HUES6 (cell line): ENCODE data around the gene NHEJ1.

Experiments
- H3K27ac ChIP-seq: 2 replicates; pipeline ENCODE4 v1.7.0; 2013; ENCODE audit warnings: low read depth, mild to moderate bottlenecking, low read length, inconsistent platforms
- H3K27me3 ChIP-seq: 2 replicates; pipeline ENCODE4 v1.6.1; 2013; ENCODE audit warnings: low read length; ENCODE audit not compliant: control insufficient read depth, insufficient read depth
- H3K36me3 ChIP-seq: 2 replicates; pipeline ENCODE4 v1.6.1; 2013; ENCODE audit warnings: low read length; ENCODE audit not compliant: control insufficient read depth, insufficient read depth
- H3K4me1 ChIP-seq: 2 replicates; pipeline ENCODE4 v1.6.1; 2013; ENCODE audit warnings: low read length; ENCODE audit not compliant: control insufficient read depth, insufficient read depth
- H3K4me3 ChIP-seq: 2 replicates; pipeline ENCODE4 v1.5.1; 2013; ENCODE audit warnings: low read depth, low read length
- H3K9ac ChIP-seq: one replicate; pipeline ENCODE4 v1.6.1; 2013; ENCODE audit warnings: mild to moderate bottlenecking, low read length
- H3K9me3 ChIP-seq: 2 replicates; pipeline ENCODE4 v1.6.1; 2013; ENCODE audit warnings: low read depth, low read length; ENCODE audit not compliant: control insufficient read depth, insufficient read depth

The NHEJ1 gene

DNA sequence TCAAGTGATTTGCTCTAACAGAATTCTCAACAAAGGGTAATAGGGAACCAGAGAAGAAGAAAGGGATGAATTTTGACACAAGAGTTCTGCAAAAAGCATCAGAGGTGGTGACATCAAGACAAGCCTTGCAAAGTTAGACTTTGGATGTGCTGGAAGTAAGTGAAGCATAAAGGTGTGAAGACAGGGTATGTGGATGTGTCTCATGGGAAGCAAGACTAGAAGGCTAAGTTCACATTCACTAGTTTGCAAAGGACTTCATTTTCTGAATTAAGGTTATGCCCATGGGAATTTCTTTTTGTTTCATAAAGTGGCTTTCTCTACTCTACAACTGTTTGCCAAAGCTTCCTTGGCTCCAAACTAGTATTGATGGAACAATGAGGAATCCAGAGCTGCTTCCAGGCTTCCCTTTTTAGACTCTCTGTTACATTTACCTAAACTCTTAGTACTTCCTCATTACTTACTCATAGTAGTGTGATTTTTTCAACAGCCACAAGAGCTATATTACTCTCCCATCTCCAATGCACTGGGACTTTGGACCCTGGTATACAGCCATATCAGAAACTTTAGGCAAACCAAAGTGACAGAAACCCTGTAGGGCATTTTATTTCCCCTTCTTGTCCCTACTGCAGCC lies 78.8 kb downstream of the NHEJ1 start:
- Histone ChIP-seq H3K9ac (no peak overlapping the region), H3K4me1 (peaks cover 7% of the 10 kb centered on the region; the same call in 1 of the 2 replicates), H3K4me3 (no peak overlapping the region), H3K27me3 (peaks cover 11% of the 10 kb centered on the region; the same call in 1 of the 2 replicates), H3K27ac (no peak overlapping the region), H3K9me3 (no peaks in the 10 kb centered on the region), H3K36me3 (peaks cover 5% of the 10 kb centered on the region)

DNA sequence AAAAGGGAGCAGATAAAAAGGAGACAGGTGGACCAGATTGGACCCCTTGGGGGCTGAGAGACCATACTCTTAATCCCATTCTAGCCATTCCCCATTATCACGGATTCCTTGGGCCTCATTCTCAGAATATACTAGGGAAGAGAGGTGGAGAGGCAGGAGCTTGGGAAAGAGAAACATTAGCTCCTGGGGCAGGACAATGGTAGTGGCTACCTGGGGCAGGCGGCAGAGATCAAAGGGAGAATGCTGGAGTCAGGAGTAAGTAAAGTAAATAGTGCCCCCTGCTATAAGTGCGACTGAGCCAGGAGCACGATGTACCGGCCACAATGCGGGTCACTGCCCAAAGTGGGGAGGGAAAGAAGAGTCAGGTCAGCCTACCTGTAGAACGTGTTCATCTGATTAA lies 79.5 kb downstream of the NHEJ1 start:
- Histone ChIP-seq H3K4me1 (peaks cover 7% of the 10 kb centered on the region; the same call in 1 of the 2 replicates), H3K4me3 (no peak overlapping the region)

DNA sequence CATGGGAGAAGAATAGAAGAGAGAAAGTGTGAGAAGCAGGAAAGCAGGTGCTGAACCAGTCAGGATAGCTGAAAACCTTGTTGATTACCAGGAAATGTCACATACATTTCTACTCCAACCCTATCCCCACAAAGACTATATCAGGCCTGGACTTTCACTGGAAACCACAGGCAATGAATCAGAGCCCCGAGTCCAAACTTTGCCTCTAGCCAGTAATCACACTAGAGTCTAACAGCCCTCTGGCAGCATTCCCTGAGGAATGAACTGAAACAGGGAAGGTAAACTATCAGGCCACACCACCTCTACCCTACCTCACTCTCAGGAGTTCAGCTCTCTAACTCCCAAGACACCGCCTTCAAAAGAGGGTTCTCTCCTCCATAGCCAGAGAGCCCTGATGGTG lies 81.2 kb downstream of the NHEJ1 start:
- H3K36me3 ChIP-seq, result peaks cover 13% of the 10 kb centered on the region

More for the DNA sequence above, 79.5 kb downstream of the NHEJ1 start:
- peaks cover 7% of the 10 kb centered on the region for H3K36me3 ChIP-seq
- no peak overlapping the region for H3K27ac ChIP-seq
- no peak overlapping the region for H3K9ac ChIP-seq
- H3K9me3 ChIP-seq, result no peaks in the 10 kb centered on the region
- H3K27me3 ChIP-seq, result peaks cover 11% of the 10 kb centered on the region; the same call in 1 of the 2 replicates

DNA sequence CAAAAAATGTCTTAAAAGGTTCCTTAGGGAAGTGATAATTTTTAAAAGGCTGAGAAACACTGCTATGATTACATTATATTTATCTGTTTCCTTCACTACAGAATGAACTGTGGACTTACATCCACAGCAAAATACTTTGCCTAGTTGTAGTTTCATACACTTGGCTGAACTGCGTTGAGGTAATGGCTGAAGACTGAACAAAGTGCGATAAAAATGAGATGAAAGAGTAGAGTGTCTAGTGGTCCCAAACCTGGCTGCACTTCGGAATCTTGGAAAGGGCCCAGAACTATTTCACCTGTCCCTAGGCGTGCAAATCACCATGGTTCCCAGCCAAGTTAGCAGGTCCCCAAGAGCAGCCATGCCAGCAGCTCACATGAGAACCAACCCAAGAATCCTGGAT lies 81.7 kb downstream of the NHEJ1 start:
- peaks cover 13% of the 10 kb centered on the region for H3K36me3 ChIP-seq
- H3K4me1 ChIP-seq, result peaks cover 10% of the 10 kb centered on the region
- no peak overlapping the region for H3K4me3 ChIP-seq
- H3K9me3 ChIP-seq, result no peaks in the 10 kb centered on the region
- no peak overlapping the region for H3K9ac ChIP-seq
- H3K27ac ChIP-seq, result no peak overlapping the region
- peaks cover 11% of the 10 kb centered on the region; the same call in 1 of the 2 replicates for H3K27me3 ChIP-seq

More for the DNA sequence above, 81.2 kb downstream of the NHEJ1 start:
- Histone ChIP-seq H3K4me1 (peaks cover 7% of the 10 kb centered on the region; the same call in 1 of the 2 replicates), H3K27me3 (peaks cover 11% of the 10 kb centered on the region; the same call in 1 of the 2 replicates), H3K9me3 (no peaks in the 10 kb centered on the region), H3K9ac (no peak overlapping the region), H3K4me3 (no peak overlapping the region), H3K27ac (no peak overlapping the region)

DNA sequence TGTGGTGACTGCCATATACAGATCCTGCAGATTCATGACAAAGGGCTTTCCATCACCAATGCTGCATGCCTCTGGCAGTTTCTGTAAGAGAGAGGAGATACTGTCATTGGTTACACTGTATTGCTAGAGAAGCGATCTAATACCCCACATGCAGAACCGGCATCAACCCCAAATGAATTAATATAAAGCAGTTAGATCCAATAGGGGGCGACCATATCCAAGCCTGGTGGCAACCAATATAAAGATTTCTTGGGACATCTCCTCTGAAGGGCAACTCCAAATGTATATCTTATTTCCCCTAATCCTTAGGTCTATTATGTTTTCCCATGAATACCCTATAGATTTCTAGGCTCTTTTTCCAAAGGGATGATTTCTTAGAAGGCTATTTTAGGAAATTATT lies 82.5 kb downstream of the NHEJ1 start:
- Histone ChIP-seq H3K27ac (no peak overlapping the region), H3K27me3 (peaks cover 11% of the 10 kb centered on the region; the same call in 1 of the 2 replicates), H3K4me1 (peaks cover 14% of the 10 kb centered on the region), H3K9me3 (no peaks in the 10 kb centered on the region), H3K36me3 (peaks cover 13% of the 10 kb centered on the region), H3K4me3 (no peak overlapping the region), H3K9ac (no peak overlapping the region)

DNA sequence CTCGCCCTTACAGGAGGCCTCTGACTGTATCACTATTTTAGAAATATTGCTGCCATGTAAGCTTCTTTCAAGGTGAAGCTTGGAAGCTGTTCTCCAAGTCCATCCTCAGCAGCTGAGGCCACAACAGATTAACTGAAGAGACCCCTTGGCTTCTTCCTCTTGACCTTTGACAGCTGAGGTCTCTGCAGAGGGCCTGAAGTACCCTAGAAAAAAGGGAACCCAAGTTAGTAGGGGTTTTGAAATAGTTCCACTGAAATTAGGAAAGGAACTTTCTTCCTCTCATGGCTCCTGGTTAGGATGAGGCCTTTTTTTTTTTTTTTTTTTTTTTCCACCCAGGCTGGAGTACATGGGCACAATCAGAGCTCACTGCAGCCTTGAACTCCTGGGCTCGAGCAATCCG lies 84.4 kb downstream of the NHEJ1 start:
- H3K9ac ChIP-seq, result no peak overlapping the region
- no peaks in the 10 kb centered on the region for H3K9me3 ChIP-seq
- H3K27me3 ChIP-seq, result 0 out of 2 replicates have a peak, but pooled peaks cover 5% of the 10 kb centered on the region
- peaks cover 13% of the 10 kb centered on the region for H3K4me1 ChIP-seq
- H3K4me3 ChIP-seq, result no peak overlapping the region
- H3K36me3 ChIP-seq, result peaks cover 13% of the 10 kb centered on the region
- H3K27ac ChIP-seq, result no peak overlapping the region

DNA sequence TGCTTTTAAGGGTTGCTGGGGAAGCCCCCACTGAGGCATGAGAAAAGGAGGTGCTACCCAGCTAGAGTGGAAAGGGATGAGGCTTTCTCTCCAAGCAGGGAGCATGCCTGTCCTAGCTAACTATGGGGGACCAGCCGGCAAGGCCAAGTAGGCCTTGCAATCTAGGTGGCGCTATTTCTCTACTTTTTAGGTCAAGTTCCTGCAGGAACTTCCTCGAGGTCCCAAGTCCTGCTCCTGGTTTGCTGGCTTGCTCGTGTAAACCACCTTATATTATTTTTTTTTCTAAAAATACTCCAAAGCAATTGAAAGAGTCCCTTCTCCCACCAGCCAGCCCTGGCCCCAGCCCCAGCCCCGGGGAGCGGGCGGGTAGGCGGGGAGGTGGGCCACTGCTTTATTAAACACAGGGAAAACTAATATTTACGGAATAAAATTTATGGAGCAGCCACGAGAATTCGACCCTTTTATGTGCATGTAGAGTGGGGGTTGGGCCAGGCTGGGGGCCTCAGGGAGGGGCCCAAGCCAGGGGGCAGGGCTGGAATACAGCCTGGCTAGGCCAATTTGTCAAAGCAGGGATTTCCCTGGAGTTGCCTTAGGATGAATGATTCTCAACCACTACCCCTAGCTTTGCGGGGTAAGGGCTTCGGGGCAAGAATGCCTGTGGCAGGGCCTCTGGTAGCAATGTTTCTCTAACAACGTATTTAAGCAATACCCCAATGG lies 87.0 kb downstream of the NHEJ1 start:
- Histone ChIP-seq H3K4me3 (no peak overlapping the region), H3K9me3 (no peaks in the 10 kb centered on the region), H3K36me3 (peaks cover 13% of the 10 kb centered on the region), H3K27me3 (no peaks in the 10 kb centered on the region), H3K9ac (no peak overlapping the region), H3K4me1 (peaks cover 7% of the 10 kb centered on the region), H3K27ac (peak overlapping the region; percentile 44; the same call in 1 of the 2 replicates)

DNA sequence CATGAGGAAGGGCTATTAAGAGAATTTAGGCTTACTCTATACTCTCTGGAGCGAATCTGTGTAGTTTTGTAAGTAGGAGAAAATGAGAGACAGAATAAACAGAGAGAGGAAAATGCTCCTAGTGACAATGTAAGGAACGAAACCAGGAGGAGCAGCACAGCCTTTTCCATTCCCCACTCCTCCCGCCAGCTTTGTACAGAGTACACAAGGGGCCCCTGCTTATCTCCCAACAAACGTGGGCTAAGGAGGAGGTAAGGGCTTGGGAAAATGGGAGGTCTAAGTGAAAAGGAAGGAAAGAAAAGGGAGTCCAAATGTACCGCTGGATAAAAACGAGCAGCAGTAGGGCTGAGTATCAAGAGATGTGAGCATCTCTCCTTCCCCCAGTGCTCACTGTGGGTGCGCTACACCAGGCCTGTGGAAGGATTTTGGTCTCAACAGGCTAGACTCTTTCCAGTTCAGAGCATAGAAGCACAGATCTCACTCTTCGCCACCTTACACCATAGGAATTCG lies 87.8 kb downstream of the NHEJ1 start:
- Histone ChIP-seq H3K9ac (no peak overlapping the region), H3K4me3 (no peak overlapping the region), H3K27ac (no peak overlapping the region), H3K9me3 (no peaks in the 10 kb centered on the region), H3K36me3 (peaks cover 13% of the 10 kb centered on the region), H3K27me3 (no peaks in the 10 kb centered on the region), H3K4me1 (peaks cover 7% of the 10 kb centered on the region)

DNA sequence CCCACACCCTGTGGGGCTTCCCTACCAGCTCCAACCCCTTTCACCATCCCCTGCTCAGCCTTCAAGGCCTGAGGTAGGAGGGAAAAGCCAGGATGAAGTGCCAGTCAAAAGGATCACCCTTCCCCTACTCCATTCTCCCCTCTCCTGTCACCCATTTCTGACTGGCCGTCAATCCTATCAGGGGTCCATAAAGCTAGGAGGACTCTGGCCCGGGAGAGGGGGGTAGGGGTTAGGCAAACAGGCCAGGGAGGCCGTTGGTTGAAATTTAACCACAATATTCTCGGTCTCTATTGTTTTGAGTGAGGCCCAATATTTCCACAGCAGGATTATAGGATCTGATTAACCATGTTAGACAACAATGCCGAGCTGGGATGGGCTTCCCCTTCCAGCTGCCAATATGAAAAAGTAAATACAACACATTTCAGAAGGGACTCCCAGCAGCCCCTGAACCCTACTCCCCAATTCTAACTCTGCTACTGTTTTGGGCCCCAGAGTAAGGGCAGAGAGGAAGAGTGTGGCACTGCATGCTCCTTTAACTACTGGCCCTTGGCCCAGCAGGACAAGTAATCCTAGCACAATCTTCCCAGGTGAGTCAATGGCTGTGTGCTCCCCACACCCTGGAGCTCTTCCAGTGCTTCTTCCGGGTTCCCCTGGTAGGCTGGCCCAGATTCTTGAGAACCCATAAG lies 89.3 kb downstream of the NHEJ1 start:
- H3K9me3 ChIP-seq, result no peaks in the 10 kb centered on the region
- H3K4me3 ChIP-seq, result no peak overlapping the region
- H3K9ac ChIP-seq, result no peak overlapping the region
- no peak overlapping the region for H3K27ac ChIP-seq
- no peaks in the 10 kb centered on the region for H3K27me3 ChIP-seq
- peaks cover 6% of the 10 kb centered on the region; the same call in 1 of the 2 replicates for H3K36me3 ChIP-seq
- H3K4me1 ChIP-seq, result peaks cover 7% of the 10 kb centered on the region

DNA sequence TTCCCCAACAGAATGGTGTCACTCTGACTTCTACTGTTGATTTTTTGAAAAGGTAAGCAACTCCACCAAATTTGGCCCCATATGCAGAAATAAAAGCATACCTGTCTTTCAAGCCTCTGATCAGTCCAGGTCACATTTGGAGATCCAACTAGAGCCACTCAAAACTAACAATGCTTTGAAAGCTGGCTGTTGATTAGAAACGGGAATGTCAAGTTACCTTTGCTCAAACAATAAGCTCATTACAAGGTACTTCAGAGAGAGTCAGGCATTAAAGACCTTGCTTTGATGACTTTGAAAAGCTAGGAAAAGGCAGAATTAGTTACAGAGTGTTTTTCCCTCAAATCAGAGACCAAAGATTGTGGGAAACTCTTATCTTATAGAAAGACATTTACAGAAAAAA lies 95.1 kb downstream of the NHEJ1 start:
- Histone ChIP-seq H3K9me3 (no peaks in the 10 kb centered on the region), H3K4me3 (no peak overlapping the region), H3K27ac (no peak overlapping the region), H3K4me1 (peaks cover 13% of the 10 kb centered on the region; the same call in 1 of the 2 replicates), H3K36me3 (no peaks in the 10 kb centered on the region), H3K9ac (no peak overlapping the region), H3K27me3 (peaks cover 52% of the 10 kb centered on the region)
